ENCODE results near the gene ARPIN.
"Not testable (repeated sequence)": the region's sequence is repeated elsewhere in the genome, so short reads cannot be mapped to it uniquely, and the experiment has no call there.

Gene ARPIN

DNA sequence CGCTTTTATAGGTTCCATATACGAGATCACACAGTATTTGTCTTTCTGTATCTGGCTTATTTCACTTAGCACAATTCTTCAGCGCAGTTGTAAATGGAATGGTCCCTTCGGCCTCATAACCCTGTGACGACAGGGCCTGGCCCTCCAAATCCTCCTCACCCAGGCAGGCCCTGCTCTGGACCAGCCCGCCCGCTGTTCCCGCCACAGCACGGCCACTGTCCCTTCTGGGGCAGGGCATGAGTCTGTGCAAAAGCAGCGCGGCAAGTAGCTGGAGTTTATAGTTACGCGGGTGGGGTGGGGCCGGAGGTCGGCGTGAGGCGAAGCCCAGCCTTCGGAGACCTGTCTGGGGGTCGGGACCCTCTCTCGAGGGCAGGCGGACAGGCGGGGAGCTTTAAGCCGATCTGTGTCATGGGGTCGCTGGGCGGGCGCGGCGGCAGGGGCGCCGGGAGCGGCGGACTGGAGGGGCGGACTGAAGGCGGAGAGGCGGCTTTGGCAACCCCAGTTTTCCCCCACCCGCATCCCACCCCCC lies 543 bp downstream of the ARPIN start:
- FAIRE-seq (no peak), DNase-seq (ENCODE audit: insufficient read length, low spot score) (peak; percentile 41)

DNA sequence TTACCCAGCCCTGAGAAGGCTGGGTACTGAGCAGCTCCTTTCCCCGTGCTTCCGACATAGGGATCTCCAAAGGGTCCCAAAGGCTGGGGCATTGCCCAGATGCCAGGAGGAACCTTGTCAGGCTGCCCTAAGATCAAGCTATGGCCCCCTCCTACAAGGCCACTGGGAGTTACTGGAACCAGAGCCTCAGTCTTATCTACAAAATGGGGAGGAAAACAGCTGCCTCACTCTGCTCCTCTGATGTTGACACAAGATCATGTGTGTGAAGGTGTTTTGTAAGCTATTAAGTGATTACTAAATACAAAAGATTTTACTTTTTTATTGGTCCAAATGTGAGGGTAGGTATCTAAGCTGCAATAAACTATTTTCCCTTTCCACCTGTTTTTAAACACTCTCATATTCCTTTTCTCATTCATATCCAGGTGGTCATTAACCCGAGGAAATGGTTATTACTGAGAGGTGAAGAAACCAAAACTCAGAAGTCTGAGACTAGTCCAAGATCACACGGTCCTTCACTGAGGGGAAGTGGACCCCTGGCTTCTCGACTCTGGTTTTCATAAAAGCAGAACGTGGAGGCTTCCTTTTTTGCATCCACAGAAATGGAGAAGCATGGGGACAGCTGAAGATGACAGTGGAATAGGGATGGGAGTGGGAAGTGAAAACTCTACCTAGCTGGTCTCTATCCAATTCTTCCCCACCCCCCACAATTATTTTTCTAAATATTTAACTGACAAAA lies 1.7 kb downstream of the ARPIN start:
- FAIRE-seq (no peak), DNase-seq (ENCODE audit: insufficient read length, low spot score) (no peak)

DNA sequence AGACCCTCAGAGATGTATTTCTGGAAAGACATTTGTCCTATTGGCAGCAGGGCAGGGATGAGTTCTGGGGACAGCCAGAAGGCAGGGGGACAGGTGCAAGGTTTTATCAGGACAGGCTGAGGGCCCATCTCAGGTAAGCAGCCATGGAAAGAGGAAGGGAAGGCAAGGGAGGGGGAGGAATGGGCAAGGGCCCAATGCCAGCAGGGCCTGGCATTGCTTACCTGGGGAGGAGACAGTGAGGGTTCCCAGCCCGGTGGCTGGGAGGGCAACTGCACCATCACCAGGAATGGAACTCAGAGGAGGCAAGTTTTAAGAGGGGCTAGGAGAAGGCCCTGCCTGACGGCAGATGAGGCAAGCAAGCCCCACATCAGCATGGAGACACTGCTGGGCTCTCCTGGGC lies 3.1 kb downstream of the ARPIN start:
- no peak for FAIRE-seq

DNA sequence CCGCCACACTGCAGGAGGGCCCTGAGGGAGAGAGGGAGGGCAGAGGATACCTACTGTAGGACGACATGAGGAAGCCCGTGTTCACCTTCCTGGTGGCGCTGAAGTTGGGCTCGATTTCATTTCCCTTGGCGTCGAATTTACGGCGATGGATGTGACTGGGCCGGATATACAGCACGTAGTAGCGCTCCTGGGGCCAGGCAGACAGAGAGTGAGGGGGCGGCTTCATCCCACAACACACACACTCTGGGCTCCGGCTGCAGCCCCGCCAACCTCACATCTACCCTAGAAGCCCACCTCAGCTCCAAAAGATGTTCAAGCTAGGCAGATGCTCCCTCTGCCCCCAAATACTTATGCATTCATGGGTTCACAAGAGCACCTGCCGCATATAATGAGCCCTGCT lies 4.5 kb downstream of the ARPIN start:
- no peak for DNase-seq (ENCODE audit: insufficient read length, low spot score)
- FAIRE-seq, result no peak

More for the DNA sequence above, 3.1 kb downstream of the ARPIN start:
- DNase-seq (ENCODE audit: insufficient read length, low spot score), result no peak

DNA sequence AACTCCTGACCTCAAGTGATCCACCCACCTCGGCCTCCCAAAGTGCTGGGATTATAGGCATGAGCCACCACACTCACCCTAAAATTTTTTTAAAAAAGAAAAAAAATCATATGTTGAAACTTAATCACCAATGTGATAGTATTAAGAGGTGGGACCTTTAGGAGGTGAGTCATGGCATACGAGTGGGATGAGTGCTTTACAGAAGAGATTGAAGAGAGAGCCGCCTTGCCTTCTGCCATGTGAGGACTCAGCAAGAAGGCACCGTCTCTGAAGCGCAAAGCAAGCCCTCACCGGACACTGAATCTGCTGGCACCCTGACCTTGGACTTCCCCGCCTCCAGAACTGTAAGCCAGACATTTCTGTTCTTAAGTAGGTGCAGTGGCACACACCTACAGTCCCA lies 5.5 kb downstream of the ARPIN start:
- FAIRE-seq, result no peak
- no peak for DNase-seq (ENCODE audit: insufficient read length, low spot score)

DNA sequence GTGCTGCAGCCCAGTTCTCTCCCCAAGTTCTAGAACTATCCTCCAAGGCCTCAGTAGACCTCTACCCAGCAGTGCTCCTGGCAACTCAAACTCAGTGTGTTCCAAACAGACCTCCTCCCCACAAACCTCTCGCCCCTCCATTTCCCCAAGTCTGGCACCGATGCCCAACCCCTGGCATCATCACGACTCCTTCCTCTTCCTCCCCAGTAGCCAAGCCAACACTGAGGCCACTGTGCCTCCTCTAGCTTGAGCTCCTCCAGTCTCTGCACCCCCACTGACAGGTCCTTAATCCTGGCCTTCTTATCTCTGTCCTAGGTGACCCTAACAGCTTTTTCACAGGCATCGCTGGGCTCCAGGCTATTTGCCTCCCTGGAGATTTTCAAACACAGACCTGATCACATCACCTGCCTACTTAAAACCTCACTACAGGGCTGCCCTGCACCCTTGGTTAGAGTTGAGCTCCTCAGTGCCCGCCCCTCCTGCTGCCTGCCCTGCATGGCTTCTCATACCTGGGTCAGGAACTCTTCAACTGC lies 6.8 kb downstream of the ARPIN start:
- no peak for FAIRE-seq
- DNase-seq (ENCODE audit: insufficient read length, low spot score), result no peak

DNA sequence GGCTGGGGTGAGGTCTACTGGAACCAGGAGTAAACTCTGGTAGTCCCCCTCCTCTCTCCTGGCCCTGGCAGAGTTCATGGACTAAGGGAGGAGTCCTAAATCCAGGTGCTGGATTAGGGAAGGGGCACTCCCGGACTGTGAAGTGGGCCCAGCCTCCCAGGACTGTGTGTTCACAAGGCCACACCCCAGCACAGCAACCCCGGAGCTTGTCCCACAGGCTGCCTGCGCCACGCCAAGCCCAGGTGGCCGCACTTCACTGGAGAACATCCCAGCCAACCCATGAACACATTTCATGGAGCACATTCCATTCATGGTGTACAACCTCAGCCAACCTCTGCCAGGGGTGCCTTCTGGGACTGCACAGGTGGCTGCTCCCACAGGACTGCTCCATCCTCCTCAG lies 8.2 kb downstream of the ARPIN start:
- FAIRE-seq (no peak), DNase-seq (ENCODE audit: insufficient read length, low spot score) (no peak)

DNA sequence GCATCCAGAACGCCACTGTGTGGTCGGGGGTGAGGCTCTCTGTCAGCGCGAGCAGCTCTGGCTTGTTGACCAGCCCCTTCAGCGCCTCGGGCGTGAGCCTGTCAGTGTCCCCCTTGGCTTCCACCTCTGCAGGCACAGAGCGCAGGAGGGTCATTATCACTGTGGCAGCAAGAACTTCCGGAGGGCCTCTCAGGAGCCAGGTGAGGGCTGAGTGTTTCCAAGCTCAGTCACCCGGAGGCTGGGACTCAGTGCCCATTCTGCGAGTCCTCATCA lies 9.0 kb downstream of the ARPIN start:
- no peak for FAIRE-seq
- DNase-seq (ENCODE audit: insufficient read length, low spot score), result no peak

DNA sequence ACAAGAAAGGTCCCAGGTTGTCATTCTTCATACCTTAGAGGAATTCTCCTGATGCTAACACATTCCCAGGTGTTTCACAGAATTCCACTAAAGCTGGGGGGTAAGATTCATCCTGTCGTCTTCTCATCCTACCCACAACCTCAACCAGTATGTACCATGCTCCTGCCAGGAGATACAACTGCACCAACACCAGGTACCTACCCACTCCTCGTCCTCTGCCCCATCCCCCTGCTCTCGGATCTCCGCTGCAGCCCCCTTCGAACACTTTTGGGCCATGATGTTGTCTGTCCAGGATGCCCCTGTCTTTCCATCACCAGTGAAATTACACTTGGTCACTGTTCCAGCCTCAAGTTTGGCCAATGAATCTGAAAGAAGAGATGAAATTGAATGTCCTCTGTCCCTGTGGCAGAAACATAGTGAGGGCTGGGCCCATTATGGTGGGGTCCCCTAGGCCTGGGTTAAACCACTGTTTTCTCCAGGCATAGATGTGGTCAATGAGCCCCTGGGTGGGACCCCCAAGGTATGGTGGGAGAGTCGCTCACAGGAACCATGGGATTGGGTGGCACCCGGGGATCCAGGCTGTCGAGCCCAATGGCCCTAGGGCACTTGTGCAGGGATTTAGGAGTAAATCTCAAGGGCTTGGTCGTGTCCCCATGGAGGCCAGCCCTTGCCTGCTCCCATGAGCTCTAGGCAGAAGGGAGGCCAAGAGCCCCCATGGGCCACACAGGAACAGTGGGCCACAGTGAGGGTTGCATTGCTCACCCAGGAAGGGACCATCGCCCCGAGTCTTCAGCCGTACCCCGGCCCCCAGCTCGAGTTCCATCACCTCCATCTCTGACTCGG lies 9.5 kb downstream of the ARPIN start:
- no peak for FAIRE-seq
- no peak for DNase-seq (ENCODE audit: insufficient read length, low spot score)

DNA sequence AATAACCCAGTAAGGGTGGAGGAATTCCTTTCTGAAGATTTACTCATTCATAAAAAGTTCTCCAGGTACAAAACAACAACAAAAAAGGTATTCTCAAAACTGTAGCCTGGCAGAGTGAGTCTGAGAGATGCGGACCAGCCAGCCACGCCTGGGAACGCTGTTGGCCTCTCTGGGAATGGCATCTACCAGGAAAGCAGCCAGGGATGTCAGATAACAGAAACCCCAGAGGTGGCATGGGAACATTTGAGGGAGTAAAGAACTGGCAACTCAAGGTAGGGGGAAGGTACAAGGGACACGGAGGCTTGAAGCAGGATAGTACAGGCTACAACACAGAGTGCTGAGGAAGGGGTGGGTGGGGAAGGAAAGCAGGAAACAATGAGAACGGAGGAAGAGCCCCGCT lies 11.9 kb downstream of the ARPIN start:
- FAIRE-seq (no peak), DNase-seq (ENCODE audit: insufficient read length, low spot score) (no peak)

DNA sequence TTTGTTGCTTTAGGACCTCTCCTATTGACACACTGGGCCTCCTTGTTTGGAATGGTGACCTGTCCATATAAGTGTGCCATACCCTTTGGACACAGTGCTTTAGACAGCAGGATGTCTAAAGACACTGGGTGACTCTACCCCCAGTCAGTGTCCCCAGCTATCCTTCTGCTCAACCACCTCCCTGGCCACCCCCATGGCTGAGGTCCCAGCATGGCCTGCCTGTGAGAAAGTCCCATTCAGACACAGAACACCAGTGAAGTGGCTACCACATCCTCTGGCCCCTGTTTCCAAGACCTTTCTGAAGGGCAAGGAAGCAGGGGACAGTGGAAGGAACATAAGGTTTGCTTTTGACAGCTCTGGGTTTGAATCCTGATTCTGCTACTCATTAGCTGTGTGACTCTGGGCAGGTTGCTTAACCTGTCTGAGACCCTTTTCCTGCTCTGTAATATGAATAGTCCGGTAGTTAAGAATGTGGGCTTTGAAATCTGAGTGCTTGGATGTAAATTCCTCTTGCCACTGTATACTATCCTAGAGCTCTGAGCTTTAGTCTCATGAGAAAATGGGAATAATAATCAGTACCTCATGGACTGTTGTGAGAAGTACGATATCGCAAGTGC lies 12.7 kb downstream of the ARPIN start:
- DNase-seq (ENCODE audit: insufficient read length, low spot score) (no peak), FAIRE-seq (no peak)

DNA sequence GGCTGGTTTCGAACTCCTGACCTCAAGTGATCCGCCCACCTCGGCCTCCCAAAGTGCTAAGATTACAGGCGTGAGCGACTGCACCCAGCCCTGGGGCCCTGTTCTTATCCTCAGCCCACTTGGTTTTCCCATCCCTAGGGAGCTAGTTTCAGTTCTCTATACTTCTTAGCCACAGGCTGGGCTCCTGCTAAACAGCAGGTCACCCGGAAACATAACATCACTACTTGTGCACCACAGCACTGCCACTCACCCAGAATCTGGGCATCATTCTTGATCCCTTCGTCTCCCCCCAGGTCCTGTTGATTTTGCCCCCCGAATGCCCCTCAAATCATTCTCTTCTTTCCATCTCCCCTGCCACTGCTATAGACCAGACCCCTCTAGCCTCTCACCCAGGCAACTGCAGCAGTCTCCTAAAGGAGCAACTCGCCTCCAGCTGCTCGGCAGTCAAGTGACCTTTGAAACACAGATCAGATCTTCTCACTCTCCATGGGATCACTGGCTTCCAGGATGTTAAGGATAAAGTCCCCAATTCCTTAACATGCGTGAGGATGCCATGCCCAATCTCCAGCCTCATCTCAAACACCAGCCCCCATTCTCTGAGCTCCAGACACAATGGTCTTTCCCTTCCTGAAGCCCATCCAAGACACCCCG lies 13.3 kb downstream of the ARPIN start:
- DNase-seq (ENCODE audit: insufficient read length, low spot score) (no peak), FAIRE-seq (no peak)

DNA sequence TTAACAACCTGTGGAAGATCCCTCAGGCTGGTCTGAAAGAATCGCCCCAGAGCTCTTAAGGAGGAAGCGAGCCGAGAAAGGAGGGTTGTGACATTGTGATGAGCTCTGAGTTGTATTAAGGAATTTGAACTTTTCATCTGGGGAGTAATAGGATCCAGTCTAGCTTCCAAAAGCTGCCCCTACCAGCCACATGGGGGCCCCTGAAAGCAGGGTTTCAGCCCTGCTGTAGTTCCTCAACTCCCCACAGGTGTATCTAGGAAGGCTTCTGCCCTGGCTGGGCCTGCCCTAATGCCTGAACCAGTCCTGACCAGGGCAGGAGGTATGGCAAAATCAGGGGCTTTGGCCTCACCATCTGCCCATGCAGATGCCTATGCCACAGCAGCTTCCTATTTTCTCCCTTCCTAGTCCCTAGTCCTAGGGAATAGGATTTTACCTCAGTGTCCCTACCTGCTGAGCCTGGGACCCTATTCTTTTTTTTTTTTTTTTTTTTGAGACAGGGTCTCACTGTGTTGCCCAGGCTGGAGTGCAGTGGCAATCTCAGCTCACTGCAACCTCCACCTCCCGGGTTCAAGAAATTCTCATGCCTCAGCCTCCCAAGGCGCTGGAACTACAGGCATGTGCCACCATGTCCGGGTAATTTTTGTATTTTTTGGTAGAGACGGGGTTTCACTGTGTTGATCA lies 14.0 kb downstream of the ARPIN start:
- DNase-seq (ENCODE audit: insufficient read length, low spot score), result peak; percentile 61
- FAIRE-seq, result no peak

DNA sequence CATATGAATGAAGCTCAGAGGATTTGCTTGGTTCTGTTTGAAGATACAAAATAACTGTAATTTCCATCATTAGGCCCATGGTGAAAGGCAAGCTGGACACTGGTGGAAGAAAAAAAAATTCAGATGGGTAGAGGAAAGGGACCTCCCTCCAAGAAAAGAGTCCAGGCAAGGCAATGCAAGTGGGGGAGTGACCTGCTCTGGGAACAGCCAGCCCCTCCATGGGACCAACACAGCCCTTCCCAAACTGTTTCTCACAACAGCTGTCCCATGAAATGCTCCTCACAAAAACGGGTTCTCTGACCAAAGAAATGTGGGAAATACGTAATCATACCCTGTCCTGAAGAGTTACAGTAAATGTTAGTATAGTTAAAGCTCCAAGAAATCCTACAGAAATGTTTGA lies 14.6 kb downstream of the ARPIN start:
- FAIRE-seq, result no peak
- DNase-seq (ENCODE audit: insufficient read length, low spot score), result no peak

DNA sequence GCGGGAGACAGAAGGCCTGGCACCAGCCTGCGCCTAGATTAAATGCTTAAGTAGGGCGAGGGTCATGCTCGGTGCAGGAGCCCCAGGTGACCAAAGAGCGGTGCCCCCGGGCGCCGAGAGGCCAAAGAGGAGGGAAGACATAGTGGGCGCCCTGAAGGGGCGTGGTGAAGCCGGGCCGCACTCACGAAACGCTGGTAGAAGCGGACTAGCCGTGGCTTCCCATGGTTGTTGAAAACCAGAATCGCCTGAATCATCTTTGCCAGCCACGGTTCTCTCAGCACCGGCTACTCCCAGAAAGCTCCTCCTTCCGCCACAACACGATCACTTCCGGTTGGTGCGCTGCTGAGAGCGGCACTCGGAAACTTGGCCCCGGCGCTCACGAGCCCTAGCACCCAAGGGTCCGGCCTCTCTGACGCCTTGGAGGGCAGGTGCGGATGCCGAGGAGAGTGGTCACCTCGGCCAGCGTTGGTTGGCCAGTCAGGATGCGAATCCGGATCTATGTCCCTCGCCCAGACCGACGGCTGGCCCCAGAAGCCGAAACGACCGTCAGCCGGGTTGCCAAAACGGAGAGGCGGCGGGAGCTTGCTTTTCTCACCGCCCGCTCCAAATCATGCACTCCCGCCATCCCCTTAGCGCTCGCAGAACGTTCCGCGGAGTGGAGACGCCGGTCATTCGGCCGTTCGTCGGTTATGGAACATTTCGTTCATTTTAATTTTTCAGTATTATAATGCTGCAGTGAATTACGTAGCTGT lies 18.9 kb downstream of the ARPIN start, which contains the start of gene AP3S2:
TSS of gene AP3S2 (minus strand) at position 299 of the 752 bp plus-strand sequence. CDS start at position 254, 45 bp downstream.
- FAIRE-seq (peak; percentile 73), DNase-seq (ENCODE audit: insufficient read length, low spot score) (peak; percentile 84)

DNA sequence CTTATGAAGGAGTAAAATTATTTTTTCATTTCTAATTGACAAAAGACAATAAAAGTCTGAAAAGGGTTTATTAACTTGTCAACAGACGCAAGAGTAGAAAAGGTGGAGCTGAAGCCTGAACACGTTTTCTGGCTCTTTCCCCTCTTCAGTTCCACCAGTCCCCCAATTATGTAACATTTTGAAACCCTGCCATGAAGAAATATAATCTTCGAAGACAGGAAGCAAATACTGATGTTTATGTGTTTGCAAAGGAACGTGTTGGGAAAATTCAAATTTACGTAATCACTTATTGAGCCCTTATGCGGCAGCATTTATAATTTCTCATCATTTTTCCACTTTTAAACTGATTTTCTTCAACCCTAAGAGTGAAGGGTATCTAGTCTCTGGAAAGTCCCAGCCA lies 19.7 kb downstream of the ARPIN start:
- FAIRE-seq, result no peak
- no peak for DNase-seq (ENCODE audit: insufficient read length, low spot score)

DNA sequence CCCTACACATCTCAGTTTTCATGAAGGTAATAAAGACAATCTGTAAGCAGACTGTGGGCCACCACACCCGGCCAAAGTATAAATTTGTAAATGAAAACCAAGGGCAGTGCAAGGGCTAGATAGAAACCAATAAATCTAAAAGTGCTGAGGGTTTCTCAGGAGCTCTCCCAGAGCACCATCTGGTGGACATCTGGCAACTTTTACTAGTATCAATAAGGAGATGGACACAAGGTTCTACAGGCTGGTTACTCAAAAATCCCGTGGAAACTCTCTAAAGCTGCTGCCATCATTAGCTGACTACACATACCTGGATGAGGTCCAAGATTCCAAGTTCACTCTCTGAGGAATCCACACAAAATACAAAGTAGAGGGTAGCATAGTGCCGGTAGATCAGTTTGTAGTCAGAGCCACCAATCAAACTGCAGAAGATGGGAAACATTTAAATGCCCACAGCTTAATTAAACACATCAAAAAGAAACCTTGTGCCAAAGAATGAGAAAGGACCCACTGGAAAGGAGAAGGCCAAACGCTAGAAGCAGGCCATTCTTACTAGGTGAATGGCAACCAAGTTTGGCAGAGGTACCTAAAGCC lies 24.4 kb downstream of the ARPIN start:
- DNase-seq (ENCODE audit: insufficient read length, low spot score) (peak; percentile 22), FAIRE-seq (no peak)

DNA sequence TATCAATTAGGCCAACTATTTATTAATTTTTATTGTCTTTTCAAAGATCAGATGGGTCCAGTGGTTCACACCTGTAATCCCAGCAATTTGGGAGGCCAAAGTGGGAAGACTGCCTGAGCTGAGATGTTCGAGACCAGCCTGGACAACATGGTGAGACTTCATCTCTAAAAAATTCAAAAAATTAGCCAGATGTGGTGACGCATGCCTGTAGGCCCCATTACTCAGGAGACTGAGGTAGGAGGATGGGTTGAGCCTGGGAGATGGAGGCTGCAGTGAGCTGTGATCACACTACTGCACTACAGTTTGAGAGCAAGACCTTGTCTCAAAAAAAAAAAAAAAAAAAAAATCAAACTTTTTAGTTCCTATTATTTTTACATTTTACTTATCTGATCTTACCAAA lies 27.1 kb downstream of the ARPIN start:
- no peak for FAIRE-seq
- DNase-seq (ENCODE audit: insufficient read length, low spot score), result no peak

DNA sequence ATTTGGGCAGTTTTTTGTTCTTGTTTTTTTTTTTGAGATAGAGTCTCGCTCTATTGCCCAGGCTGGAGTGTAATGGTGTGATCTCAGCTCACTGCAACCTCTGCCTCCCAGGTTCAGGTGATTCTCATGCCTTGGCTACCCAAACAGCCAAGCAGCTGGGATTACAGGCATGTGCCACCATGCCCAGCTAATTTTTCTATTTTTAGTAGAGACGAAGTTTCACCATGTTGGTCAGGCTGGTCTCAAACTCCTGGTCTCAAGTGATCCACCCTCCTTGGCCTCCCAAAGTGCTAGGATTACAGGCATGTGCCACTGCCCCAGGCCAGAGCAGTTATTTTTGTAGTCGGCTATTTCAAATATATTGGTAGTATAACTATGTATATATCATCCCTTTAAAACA lies 27.6 kb downstream of the ARPIN start:
- not testable (repeated sequence) for DNase-seq (ENCODE audit: insufficient read length, low spot score); FAIRE-seq
